GM21529 (cell line): Measurements from ENCODE around the gene UMODL1.

Experiments used
- ATAC-seq: cut with Tn5 transposase; IDR thresholded peaks from one replicate; pipeline ENCODE4 v1.9.1; 2021; ENCODE audit not compliant: unreplicated experiment

UMODL1 gene

GRCh38 chr21:42149656-42150473 lies 78.7 kb downstream of the UMODL1 start:
- ATAC-seq: no peak

GRCh38 chr21:42150474-42151085 lies 79.5 kb downstream of the UMODL1 start:
- ATAC-seq: no peak

- ATAC-seq: no peak
Observed at GRCh38 chr21:42151148-42151947, 80.2 kb downstream of the UMODL1 start.

GRCh38 chr21:42151948-42152220 lies 80.8 kb downstream of the UMODL1 start:
- ATAC-seq: no peak

GRCh38 chr21:42153046-42153686 lies 82.0 kb downstream of the UMODL1 start:
- ATAC-seq: no peak

- ATAC-seq: no peak
Observed at GRCh38 chr21:42153746-42154145, 82.6 kb downstream of the UMODL1 start.

GRCh38 chr21:42154237-42155044 lies 83.3 kb downstream of the UMODL1 start:
- ATAC-seq: no peak

- no peak for ATAC-seq
Observed at GRCh38 chr21:42155045-42155855, 84.1 kb downstream of the UMODL1 start.

GRCh38 chr21:42156690-42157605 lies 85.8 kb downstream of the UMODL1 start:
- no peak for ATAC-seq

- ATAC-seq: no peak
Observed at GRCh38 chr21:42157606-42158310, 86.6 kb downstream of the UMODL1 start.

- no peak for ATAC-seq
Observed at GRCh38 chr21:42158846-42159245, 87.7 kb downstream of the UMODL1 start.

GRCh38 chr21:42159560-42160110 lies 88.5 kb downstream of the UMODL1 start:
- ATAC-seq: no peak

GRCh38 chr21:42160111-42160721 lies 89.1 kb downstream of the UMODL1 start:
- no peak for ATAC-seq

GRCh38 chr21:42160765-42161164 lies 89.6 kb downstream of the UMODL1 start:
- ATAC-seq: no peak

GRCh38 chr21:42161401-42161955 lies 90.4 kb downstream of the UMODL1 start:
- no peak for ATAC-seq

GRCh38 chr21:42161956-42162681 lies 91.0 kb downstream of the UMODL1 start:
- no peak for ATAC-seq
